ENCODE results near the gene ATXN7L2.
A peak's percentile ranks its signal among the peaks of the same experiment; 100 is the strongest.

Gene ATXN7L2

GRCh38 chr1:109476825-109477224 is 6.9 kb upstream of the ATXN7L2 start:
- no peak for DNase-seq

- no peak for DNase-seq
Measured at GRCh38 chr1:109477821-109478220, 5.9 kb upstream of the ATXN7L2 start.

DNA sequence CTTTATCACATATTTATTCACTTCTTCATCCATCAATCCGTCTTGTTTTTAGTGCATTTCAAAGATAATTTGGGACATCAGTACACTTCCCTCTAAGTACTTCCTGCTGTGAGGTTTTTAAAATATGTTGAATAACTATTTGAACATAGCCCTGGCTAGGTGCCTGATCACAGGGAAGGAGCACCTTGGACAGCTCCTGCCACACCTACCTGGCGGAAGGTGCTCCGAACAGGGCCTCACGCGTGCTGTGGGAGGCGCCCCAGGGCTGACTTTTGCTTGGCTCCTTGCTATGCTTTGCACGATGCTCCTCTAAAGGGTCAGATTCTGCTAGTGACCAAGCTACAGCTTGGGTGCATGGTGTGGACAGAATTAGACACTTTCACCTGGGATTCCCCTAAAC is 4.9 kb upstream of the ATXN7L2 start:
- no peak for DNase-seq

GRCh38 chr1:109479311-109479710 is 4.4 kb upstream of the ATXN7L2 start:
- no peak for DNase-seq

GRCh38 chr1:109479901-109480300 is 3.8 kb upstream of the ATXN7L2 start:
- DNase-seq: no peak

DNA sequence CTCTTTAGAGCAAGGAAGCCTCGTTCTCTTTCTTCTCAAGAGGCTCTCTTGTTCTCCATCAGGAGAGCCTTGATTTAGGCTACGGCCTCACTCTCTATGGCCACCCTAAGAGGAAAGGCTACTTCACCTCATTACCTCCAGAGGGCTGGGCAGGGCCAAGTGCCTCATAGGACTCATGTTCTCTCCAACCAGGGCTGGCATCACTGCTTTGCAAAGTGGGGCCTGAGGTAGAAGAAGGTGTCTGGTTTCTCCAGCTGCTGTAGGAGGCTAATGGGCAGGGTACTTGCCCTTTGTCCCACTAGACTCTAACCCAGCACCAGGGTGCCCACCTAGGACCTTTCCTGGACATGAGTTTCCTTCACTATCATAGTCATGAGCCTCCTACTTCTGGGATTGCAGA is 2.1 kb upstream of the ATXN7L2 start:
- DNase-seq: no peak

GRCh38 chr1:109482242-109482641 is 1.5 kb upstream of the ATXN7L2 start:
- no peak for DNase-seq

GRCh38 chr1:109482791-109483671 is 674 bp upstream of the ATXN7L2 start:
- peak; percentile 53 to 56 for DNase-seq

DNA sequence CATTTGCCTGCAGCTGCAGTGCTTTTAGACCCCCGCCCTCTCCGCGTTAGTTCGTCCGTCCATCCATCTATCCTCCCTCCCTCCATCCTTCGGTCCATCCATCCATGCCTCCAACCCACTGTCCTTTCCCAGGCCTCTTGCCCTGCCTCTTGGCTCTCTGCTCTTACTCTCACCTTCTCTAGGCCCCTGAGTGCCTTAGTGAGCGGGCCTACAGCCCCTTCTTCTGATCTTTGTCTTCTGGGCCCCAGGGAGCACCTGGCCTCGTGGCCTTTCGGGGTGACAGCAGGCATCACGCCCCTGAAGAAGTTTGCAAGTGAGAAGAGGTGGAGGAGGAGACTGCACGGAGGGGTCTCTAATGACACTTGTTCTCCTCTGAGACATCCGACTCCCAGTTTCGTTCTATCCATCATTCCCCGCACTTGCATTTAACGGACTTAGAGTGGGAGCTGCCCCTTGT is 842 bp downstream of the ATXN7L2 start:
- DNase-seq: no peak

DNA sequence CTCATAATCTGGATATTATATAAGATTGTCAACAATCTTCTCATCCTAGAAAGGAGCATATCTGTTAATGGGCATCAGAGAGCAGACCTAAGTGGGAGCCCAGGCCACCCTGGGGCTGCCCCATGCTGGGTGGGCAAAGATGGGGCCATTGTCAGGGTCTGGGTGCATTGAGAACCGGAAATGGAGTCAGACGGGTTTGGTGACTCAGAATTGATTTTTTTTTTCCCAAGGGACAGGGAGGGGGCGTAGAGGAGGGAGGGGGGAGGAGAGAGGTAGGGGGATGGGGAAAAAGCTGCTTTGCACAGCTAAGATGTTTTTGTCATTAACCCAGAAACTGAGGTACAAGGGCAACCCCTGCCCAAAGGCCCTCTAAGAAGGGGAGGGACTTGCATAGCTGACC is 1.3 kb downstream of the ATXN7L2 start:
- no peak for DNase-seq

DNA sequence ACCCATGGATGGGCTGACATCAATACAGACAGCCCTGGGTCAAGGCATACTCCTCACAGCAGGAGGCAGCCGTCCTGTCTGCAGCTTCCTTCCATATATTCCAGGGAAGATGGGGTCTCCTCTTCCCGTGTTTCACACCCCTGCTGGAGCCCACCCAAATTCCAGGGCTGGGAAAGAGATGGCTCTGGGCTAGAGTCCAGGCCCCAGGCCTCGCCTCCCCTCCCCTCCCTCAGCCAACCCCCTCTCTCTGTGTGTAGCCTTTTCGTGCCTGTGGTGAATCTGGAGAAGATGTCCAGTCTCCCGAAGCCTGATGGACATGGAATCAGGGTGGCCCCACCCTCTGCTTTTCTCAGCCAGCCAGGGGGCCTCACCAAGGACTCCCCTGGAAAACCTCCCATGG is 3.6 kb downstream of the ATXN7L2 start:
- DNase-seq: no peak

DNA sequence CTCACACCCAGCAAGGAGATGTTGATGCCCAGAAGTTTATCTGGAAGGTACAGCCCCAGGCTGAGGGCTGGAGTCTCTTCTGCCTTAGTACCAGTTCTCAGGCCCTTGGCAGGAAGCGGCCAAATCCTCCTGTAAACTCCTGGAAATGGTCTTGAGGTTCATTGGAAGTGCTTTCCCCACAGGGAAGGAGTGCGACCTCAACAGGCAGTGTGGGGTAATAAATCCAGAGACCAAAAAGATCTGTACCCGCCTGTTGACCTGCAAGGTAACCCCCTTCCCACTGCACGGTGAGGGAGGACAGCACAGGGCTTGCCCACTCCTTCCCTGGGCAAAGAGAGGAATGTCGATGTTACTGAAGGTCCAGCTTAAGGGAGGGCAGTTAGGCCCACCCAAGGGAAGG is 4.5 kb downstream of the ATXN7L2 start:
- no peak for DNase-seq

DNA sequence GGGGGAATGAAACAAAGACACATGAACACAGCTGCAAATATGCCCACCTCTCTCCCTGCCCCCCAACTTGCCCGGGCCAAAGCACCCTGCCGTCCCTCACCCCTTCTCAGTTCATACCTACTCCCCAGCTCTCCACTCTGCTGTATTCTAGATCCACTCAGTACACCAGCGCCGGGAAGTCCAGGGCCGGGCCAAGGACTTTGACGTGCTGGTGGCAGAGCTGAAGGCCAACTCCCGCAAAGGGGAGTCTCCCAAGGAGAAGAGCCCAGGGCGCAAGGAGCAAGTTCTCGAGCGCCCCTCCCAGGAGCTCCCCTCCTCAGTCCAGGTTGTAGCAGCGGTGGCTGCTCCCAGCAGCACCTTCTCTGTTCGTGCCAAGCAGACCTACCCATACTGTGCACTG is 5.0 kb downstream of the ATXN7L2 start:
- no peak for DNase-seq

DNA sequence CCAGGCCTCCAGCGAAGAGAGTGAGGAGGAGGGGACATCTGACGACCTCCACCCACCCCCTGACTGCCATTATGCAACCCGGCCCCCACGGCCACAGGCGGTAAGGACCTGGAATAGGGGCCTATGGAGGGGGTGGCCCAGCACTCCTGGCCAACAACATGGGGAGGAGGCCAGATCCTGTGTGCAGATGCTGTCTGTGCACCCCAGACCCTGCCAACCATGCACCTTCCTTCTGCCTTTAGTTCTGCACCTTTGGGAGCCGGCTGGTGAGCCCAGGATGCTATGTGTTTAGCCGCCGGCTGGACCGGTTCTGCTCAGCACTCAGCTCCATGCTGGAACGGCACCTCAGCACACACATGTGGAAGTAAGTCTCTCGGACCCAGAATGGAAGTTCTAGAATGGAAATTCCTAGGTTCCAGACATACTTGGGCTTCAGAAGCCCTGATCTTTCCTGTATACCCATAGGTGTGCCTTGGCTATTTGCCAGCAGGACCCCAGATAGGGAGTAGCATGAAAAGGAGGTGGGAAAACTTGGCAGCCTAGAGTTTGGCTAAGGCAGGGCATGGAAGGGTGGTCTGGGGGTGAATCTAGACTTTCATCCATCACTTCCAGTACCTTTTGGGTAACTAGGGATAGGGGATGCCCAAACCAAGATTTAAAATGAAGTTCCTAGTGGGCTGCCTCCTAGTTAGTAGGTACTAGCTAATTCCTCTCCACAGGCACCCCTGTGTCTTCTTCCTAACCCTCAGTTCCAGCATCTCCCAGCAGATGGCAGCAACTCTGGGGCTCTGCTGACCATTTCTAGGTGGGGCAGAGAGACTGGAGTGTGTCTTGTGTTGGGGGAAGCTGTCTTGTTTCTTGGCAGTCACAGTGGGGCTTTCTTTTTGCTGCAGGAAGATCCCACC is 6.6 kb downstream of the ATXN7L2 start:
- peak; percentile 16 to 50 for DNase-seq

- no peak for DNase-seq
Measured at GRCh38 chr1:109490934-109491302, 7.2 kb downstream of the ATXN7L2 start.

- DNase-seq: no peak
Measured at GRCh38 chr1:109491372-109491771, 7.7 kb downstream of the ATXN7L2 start.

GRCh38 chr1:109492779-109493178 is 9.1 kb downstream of the ATXN7L2 start:
- DNase-seq: no peak

- DNase-seq: peak in 1 of 2 experiments; percentile 6
Measured at GRCh38 chr1:109493227-109493626, 9.5 kb downstream of the ATXN7L2 start.

- peak; percentile 75 to 87 for DNase-seq
Measured at GRCh38 chr1:109493805-109494539, 10.3 kb downstream of the ATXN7L2 start, which contains the start of gene CYB561D1. CYB561D1 (plus strand) TSS chr1:109494094; CDS start chr1:109494140, 46 bp downstream.

DNA sequence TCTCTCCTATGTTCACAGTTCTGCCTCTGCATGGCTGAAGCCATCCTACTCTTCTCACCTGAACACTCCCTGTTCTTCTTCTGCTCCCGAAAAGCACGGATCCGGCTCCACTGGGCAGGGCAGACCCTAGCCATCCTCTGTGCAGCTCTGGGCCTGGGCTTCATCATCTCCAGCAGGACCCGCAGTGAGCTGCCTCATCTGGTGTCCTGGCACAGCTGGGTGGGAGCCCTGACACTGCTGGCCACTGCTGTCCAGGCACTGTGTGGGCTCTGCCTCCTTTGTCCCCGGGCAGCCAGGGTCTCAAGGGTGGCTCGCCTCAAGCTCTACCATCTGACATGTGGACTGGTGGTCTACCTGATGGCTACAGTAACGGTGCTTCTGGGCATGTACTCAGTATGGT is 12.0 kb downstream of the ATXN7L2 start:
- DNase-seq: no peak

DNA sequence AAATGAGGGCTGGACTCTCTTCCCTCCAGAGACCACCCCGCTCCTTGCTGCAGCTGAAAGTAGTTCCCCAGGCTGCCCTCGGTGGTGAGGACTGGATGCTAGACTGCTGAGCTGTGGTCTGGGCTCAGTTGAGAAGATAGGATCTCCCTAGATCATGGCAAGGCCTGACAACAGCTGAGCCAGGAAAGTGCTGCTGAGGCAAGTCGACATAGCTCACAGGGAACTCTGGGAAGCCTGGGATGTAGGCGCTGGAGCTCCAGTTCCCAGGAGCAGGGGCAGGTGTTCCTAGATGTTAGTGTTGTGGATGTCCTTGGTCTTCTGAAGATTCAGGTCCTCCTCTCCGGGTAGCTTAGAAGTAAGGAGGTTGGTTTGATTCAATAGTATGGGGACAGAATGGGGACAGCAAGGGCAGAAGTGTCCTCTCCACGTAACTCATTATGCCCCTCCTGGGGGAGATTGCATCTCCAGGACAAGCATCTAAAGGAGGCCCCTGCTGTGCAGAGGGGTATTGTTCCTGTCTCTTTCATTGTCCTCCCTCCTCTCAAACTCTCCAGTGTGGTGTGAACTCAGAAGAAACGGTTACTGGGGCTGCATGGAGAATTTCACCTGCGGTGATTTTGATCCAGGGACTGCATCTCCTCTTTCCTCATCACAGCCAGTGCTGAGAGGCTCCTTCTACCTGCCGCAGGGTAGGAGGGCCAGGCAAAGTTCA is 13.9 kb downstream of the ATXN7L2 start:
- DNase-seq: no peak

DNA sequence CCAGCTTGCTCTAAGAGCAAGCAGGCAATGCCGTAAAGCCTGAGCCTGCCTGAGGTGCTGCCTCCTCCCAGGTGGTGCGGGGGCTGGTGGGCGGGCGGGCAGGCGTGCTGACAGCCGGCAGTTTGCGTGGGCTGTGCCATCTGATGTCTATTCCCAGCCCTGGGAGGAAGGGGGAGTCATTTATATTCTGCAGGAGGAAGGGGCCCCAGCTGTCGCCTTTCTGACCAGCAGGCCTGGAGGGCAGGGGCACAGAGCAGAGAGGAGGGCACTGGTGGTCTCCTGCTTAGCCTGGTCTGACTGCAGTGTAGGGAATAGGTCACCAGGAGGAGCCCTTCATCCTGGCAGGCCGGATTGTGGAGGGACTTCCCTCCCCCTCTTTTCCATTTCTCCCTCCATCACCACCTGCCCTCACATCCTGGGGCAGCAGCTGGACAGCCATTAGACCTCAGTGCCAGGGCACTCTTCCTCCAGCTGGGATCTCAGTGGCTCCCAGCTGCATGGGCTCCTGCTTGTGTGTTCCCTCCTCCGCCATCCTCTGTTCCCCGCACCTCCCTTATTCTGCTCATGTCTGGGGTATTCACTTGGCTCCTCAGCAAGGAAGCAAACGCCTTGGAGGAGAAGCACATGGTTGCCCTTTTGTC is 14.6 kb downstream of the ATXN7L2 start:
- peak; percentile 81 to 85 for DNase-seq
